Left ventricle myocardium inferior (tissue), 1 donor: ENCODE measurements around the gene PIK3CB. TPM values are rescaled to one million over a fixed set of nuclear protein-coding genes. Genes with fewer than 3 reads are reported as not detected.
"Not testable (repeated sequence)": the region's sequence is repeated elsewhere in the genome, so short reads cannot be mapped to it uniquely, and the experiment has no call there.

Experiments
- DNase-seq: peaks from one replicate; pipeline ENCODE4 v3.0.0-alpha.2; 2020
- H3K27ac ChIP-seq: fragments of 200-600 bp; replicated peaks from 2 replicates; pipeline ENCODE4 v1.8.0; 2021
- H3K27me3 ChIP-seq: fragments of 200-600 bp; 2 replicates; pipeline ENCODE4 v1.8.0; 2021; ENCODE audit warnings: low read depth
- H3K36me3 ChIP-seq: fragments of 200-600 bp; 2 replicates; pipeline ENCODE4 v1.8.0; 2021
- H3K4me1 ChIP-seq: fragments of 200-600 bp; 2 replicates; pipeline ENCODE4 v1.8.0; 2021
- H3K4me3 ChIP-seq: fragments of 200-600 bp; 2 replicates; pipeline ENCODE4 v1.8.0; 2021; ENCODE audit warnings: mild to moderate bottlenecking, moderate library complexity
- H3K9me3 ChIP-seq: fragments of 200-600 bp; replicated peaks from 2 replicates; pipeline ENCODE4 v1.8.0; 2021
- intact Hi-C: fragments of 100-400 bp; cut with micrococcal nuclease; formaldehyde crosslinking; loops from one replicate; pipeline ENCODE4 v1.11.0; 2022
- total RNA-seq: library from RNA; stranded (reverse); fragmentation: NEBNext Ultra II Directional; extraction: Animal tissue kit (Norgen Biotek cat#: 25700); gene quantifications from one replicate; pipeline ENCODE4 v1.2.1, GENCODE V29; 2021
- TF ChIP-seq, protein P1 (sequence below): fragments of 200-600 bp; IDR thresholded peaks from 2 replicates; pipeline ENCODE4 v1.8.0; 2021; ENCODE audit warnings: antibody characterized with exemption, mild to moderate bottlenecking, borderline replicate concordance
- donor health status: DM: no; HTN: yes; CAD: no; lungs with severe emphysema.

Gene PIK3CB
- total RNA-seq, 1 donor from 2014 or later: 31.5 TPM

GRCh38 chr3:138726946-138727730 lies 107.6 kb downstream of the PIK3CB start:
- intact Hi-C loops: no loop called here
- H3K36me3 ChIP-seq: peaks cover 3% of the 10 kb centered on the region

GRCh38 chr3:138726042-138726441 lies 108.7 kb downstream of the PIK3CB start:
- H3K27ac ChIP-seq, H3K36me3 ChIP-seq, H3K9me3 ChIP-seq, H3K4me3 ChIP-seq, intact Hi-C loops, H3K27me3 ChIP-seq, DNase-seq: not testable (repeated sequence)
- peaks cover 10% of the 10 kb centered on the region for H3K4me1 ChIP-seq

More at GRCh38 chr3:138726946-138727730, 107.6 kb downstream of the PIK3CB start:
- no peak overlapping the region for H3K27ac ChIP-seq
- H3K4me1 ChIP-seq: peaks cover 10% of the 10 kb centered on the region
- TF ChIP-seq, protein P1, sequence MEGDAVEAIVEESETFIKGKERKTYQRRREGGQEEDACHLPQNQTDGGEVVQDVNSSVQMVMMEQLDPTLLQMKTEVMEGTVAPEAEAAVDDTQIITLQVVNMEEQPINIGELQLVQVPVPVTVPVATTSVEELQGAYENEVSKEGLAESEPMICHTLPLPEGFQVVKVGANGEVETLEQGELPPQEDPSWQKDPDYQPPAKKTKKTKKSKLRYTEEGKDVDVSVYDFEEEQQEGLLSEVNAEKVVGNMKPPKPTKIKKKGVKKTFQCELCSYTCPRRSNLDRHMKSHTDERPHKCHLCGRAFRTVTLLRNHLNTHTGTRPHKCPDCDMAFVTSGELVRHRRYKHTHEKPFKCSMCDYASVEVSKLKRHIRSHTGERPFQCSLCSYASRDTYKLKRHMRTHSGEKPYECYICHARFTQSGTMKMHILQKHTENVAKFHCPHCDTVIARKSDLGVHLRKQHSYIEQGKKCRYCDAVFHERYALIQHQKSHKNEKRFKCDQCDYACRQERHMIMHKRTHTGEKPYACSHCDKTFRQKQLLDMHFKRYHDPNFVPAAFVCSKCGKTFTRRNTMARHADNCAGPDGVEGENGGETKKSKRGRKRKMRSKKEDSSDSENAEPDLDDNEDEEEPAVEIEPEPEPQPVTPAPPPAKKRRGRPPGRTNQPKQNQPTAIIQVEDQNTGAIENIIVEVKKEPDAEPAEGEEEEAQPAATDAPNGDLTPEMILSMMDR: no peak
- no peaks in the 10 kb centered on the region for H3K9me3 ChIP-seq
- no peak for DNase-seq
- H3K4me3 ChIP-seq: no peak overlapping the region
- H3K27me3 ChIP-seq: no peaks in the 10 kb centered on the region

DNA sequence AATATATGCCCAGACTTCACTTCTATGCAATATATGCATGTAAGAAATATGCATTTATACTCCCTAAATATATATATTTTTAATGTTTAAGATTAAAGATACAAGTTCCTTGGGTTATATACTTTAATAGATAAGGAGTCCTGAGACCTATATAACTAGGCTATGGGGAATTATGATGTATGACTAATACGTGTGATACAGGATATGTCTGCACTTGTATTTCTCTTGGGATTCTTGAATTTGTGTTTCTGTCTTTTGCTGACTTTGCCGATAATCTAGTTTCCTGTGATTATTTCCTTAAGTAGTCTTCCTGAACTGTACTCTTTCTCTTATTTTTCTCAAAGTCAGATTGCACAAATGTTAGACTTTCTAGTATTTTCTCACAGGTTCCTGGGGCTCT lies 109.6 kb downstream of the PIK3CB start:
- intact Hi-C loops: no loop called here
- Histone ChIP-seq H3K27me3 (no peaks in the 10 kb centered on the region), H3K4me1 (peaks cover 10% of the 10 kb centered on the region), H3K4me3 (no peak overlapping the region), H3K9me3 (no peaks in the 10 kb centered on the region), H3K36me3 (peaks cover 3% of the 10 kb centered on the region), H3K27ac (no peak overlapping the region)
- TF ChIP-seq, protein P1: no peak
- DNase-seq: no peak

- DNase-seq: no peak
- peaks cover 10% of the 10 kb centered on the region for H3K4me1 ChIP-seq
- no peak overlapping the region for H3K27ac ChIP-seq
- H3K9me3 ChIP-seq: no peaks in the 10 kb centered on the region
- intact Hi-C loops: no loop called here
- TF ChIP-seq, protein P1: no peak
- no peaks in the 10 kb centered on the region for H3K27me3 ChIP-seq
- H3K4me3 ChIP-seq: no peak overlapping the region
- peaks cover 2% of the 10 kb centered on the region for H3K36me3 ChIP-seq
These were observed 110.3 kb downstream of the PIK3CB start for GRCh38 chr3:138724443-138724842.

GRCh38 chr3:138718849-138719248 lies 115.9 kb downstream of the PIK3CB start:
- no peaks in the 10 kb centered on the region for H3K9me3 ChIP-seq
- H3K4me1 ChIP-seq: no peaks in the 10 kb centered on the region
- TF ChIP-seq, protein P1: no peak
- H3K27ac ChIP-seq: no peak overlapping the region
- H3K36me3 ChIP-seq: peaks cover 3% of the 10 kb centered on the region
- DNase-seq: no peak
- H3K4me3 ChIP-seq: no peak overlapping the region
- intact Hi-C loops: no loop called here
- H3K27me3 ChIP-seq: no peaks in the 10 kb centered on the region

DNA sequence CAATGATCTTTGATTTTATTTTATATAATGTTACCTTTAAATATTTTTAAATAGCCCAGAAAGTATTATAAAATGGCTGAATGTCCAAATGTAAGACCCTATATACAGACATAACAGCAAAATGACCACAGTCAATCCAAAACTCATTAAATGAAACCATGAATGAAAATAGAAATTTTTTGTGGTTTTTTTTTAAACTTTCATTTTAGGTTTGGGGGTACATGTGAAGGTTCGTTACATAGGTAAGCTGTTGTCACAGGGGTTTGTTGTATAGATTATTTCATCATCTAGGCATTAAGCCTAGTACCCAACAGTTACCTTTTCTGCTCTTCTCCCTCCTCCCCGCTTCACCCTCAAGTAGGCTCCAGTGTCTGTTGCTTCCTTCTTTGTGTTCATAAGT lies 117.4 kb downstream of the PIK3CB start:
- Histone ChIP-seq H3K27me3 (no peaks in the 10 kb centered on the region), H3K27ac (no peak overlapping the region), H3K4me1 (no peaks in the 10 kb centered on the region), H3K36me3 (peaks cover 9% of the 10 kb centered on the region), H3K9me3 (no peaks in the 10 kb centered on the region), H3K4me3 (no peak overlapping the region)
- TF ChIP-seq, protein P1: no peak
- DNase-seq: no peak
- intact Hi-C loops: no loop called here
